NCI-H2196 treated with DMSO at 0.1 percent for 48 hours (cell line): ENCODE data around the gene CXorf65.

Experiments
- DNase-seq: peaks from one replicate; lab custom pipeline; 2025; ENCODE audit not compliant: unreplicated experiment; lab: John Stamatoyannopoulos, UW

The CXorf65 gene

GRCh38 chrX:71106427-71106826 lies at the start of gene CXorf65:
TSS of gene CXorf65 (minus strand) at chrX:71106740. CDS start at chrX:71106556, 184 bp downstream.
- DNase-seq, result no peak

GRCh38 chrX:71154641-71155040 lies 48.1 kb upstream of the CXorf65 start:
- DNase-seq, result no peak

- no peak for DNase-seq
Observed at GRCh38 chrX:71154196-71154595, 47.7 kb upstream of the CXorf65 start.

- DNase-seq, result no peak
Observed at GRCh38 chrX:71151366-71151765, 44.8 kb upstream of the CXorf65 start.

- DNase-seq, result no peak
Observed at GRCh38 chrX:71148278-71148663, 41.7 kb upstream of the CXorf65 start.

GRCh38 chrX:71147496-71148277 lies 41.1 kb upstream of the CXorf65 start:
- DNase-seq, result no peak

GRCh38 chrX:71144651-71145050 lies 38.1 kb upstream of the CXorf65 start, which contains the start of gene NLGN3:
TSS of gene NLGN3 (plus strand) at chrX:71144841. CDS start at chrX:71147750, 2,909 bp downstream.
- no peak for DNase-seq

- no peak for DNase-seq
Observed at GRCh38 chrX:71143508-71143907, 37.0 kb upstream of the CXorf65 start.

- DNase-seq, result no peak
Observed at GRCh38 chrX:71140440-71140839, 33.9 kb upstream of the CXorf65 start.

- DNase-seq, result no peak
Observed at GRCh38 chrX:71131510-71131909, 25.0 kb upstream of the CXorf65 start.

- DNase-seq, result no peak
Observed at GRCh38 chrX:71128915-71129765, 22.6 kb upstream of the CXorf65 start.

- no peak for DNase-seq
Observed at GRCh38 chrX:71128166-71128833, 21.8 kb upstream of the CXorf65 start.

- no peak for DNase-seq
Observed at GRCh38 chrX:71118985-71119535, 12.5 kb upstream of the CXorf65 start.

- DNase-seq, result peak; percentile 45
Observed at GRCh38 chrX:71118032-71118984, 11.8 kb upstream of the CXorf65 start, which contains the start of gene MED12. TSS of gene MED12 (plus strand) at chrX:71118596. CDS start at chrX:71118755, 159 bp downstream.

GRCh38 chrX:71117358-71117757 lies 10.8 kb upstream of the CXorf65 start:
- DNase-seq, result no peak

GRCh38 chrX:71111921-71112431 lies 5.4 kb upstream of the CXorf65 start:
- DNase-seq, result no peak

- DNase-seq, result no peak
Observed at GRCh38 chrX:71111141-71111843, 4.8 kb upstream of the CXorf65 start, which contains the start of gene IL2RG. TSS of gene IL2RG (minus strand) at chrX:71111577. CDS start at chrX:71111539, 38 bp downstream.

- no peak for DNase-seq
Observed at GRCh38 chrX:71109051-71109450, 2.5 kb upstream of the CXorf65 start.
